ENCODE results near the gene IPCEF1. TPM values are rescaled to one million over a fixed set of nuclear protein-coding genes. Genes with fewer than 3 reads are reported as not detected.
"Not testable (repeated sequence)": the region's sequence is repeated elsewhere in the genome, so short reads cannot be mapped to it uniquely, and the experiment has no call there.

Gene IPCEF1
- polyA plus RNA-seq, 4 donors, result 5.5 to 8.4 (median 7.0) TPM

DNA sequence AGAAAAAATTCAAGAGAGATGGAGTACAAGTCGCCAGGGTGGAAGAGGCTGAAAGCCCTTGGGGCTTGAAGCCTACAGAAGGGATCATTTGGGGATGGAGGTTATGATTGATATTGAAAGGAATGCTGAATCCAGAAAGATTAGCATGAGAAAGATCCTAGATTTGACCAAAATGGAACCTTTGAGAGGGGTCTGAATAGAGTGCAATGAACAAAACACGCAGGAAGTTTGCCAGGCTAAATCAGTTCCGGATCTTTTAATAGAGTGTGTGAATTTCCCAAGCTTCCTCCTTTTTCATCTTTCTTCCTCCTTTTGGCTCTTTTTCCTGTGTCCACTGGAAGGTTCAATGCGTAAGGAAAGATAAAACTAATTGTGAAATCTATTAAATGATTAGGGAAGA, 15.3 kb downstream of the IPCEF1 start:
- no peak for DNase-seq (ENCODE audit: low read depth in 4 of 4, low spot score in 2 of 4)

DNA sequence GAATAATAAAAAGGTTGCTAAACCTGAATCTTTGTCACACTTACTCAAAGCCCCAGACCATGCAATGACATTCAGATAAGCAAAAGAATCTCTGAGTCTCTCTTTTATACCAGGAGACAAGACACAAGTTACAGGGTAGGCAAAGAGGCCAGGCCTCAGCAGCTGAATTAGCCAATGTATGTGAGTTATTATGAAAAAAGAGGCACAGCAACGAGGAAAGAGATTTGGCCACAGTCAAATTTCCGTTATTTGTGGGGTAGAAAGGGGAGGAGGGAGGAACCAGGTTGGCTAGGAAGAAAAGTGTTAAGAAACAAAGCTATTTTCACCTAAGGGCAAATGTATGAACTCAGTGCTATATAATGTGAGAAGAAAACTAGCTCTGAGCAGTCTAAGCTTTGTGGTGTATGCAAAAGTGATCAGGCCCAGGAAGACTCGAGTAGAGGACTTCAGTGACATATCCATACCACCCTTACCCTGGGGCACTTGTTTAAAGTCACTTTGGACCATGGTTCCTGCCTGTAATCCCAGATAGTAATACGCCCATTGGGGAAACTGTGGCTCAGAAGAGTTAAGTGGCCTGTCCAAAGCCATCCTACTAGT, 19.1 kb downstream of the IPCEF1 start:
- no peak for DNase-seq (ENCODE audit: low read depth in 4 of 4, low spot score in 2 of 4)

DNA sequence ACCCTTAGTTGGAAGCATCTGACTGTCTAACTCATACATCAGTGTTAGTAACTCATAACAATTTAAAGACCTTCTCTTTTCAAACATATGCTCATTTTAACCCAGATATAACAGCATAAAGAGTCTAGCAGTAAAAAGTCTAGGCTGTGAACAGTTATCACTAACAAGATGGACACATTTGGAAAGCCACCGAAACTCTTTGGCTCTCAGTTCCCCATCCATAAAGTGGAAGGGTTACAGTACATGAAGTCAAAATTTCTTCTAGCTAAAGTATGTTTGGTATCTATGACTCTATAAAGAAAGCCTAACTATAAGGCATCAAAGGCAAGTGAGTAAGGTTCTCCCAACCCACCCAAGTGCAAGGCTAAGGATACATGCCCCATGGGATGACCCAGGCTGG, 22.5 kb downstream of the IPCEF1 start:
- not testable (repeated sequence) for DNase-seq (ENCODE audit: low read depth in 4 of 4, low spot score in 2 of 4)

DNA sequence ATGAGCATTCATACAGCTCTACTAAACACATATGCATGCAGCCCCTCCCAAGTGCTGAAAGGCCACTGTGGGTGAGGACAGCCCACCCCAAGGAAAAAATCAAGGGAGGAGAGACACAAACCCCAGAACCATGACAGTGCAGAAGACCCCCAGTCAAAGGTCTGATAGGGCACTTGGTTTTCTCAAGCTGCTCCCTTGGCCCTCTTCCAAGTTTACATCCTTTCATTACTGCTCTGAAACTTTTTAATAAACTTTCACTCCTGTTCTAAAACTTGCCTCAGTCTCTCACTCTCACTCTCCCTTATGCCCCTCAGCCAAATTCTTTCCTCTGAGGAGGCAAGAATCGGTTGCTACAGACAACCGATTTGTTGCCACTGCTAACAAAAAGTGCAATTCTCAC, 24.9 kb downstream of the IPCEF1 start:
- DNase-seq (ENCODE audit: low read depth in 4 of 4, low spot score in 2 of 4), result no peak

DNA sequence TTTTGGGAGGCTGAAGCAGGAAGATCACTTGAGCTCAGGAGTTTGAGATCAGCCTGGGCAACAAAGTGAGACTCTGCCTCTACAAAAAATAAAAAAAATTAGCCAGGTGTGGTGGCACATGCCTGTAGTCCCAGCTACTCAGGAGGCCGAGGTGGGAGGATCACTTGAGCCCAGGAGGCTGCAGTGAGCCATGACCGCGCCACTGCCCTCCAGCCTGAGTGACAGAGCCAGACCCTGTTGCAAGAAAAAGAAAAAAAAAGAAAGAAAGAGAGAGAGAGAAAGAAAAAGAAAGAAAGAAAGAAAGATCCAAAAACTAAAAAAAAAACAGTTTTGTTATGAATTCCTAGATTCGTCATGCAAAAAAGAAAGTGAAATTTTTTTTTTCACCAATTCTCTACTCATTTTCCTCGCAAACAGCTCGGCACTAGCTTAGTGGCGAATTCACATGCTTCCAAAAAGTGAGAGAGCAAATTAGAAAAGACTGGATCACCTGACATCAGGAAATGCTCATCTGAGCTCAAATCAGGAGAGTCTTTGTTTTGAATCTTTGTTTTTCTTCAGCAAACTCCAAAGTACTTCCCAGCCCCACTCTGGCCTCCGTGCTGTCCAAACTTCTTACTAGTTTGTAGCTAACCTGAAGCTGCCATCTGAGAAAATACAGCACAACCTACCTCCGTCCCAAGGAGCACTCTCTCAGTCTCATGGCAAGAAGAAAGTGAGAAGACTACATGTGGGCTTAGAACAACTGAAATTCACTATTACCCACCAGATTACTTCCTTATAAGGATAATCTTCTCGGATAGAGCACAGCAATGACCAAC, 27.0 kb downstream of the IPCEF1 start:
- no peak for DNase-seq (ENCODE audit: low read depth in 4 of 4, low spot score in 2 of 4)

DNA sequence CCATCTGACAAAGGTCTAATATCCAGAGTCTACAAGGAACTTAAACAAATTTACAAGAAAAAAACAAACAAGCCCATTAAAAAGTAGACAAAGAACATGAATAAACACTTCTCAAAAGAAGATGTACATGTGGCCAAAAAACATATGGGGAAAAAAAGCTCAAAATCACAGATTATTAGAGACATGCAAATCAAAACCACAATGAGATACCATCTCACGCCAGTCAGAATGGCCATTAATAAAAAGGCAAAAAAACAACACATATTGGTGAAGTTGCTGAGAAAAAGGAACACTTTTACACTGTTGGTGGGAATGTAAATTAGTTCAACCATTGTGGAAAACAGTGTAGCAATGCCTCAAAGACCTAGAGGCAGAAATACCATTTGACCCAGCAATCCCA, 29.3 kb downstream of the IPCEF1 start:
- DNase-seq (ENCODE audit: low read depth in 4 of 4, low spot score in 2 of 4), result not testable (repeated sequence)

DNA sequence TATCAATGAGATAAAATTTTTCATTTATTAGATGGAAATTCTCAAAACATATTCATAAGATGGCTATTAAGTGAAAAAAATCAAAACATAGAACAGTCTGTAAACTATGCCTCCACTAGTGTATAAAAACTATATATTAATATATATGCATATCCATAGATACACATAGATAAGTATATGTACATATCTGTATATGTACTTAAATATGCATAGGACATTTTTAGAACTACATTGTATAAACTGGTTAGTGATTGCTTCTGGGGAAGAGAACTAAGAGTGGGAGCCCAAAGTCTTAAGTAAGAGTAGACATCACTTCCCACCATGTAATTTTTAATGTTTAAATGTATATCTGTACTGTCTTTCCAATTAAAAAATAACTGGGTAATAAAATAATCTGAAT, 31.5 kb downstream of the IPCEF1 start:
- DNase-seq (ENCODE audit: low read depth in 4 of 4, low spot score in 2 of 4), result no peak

DNA sequence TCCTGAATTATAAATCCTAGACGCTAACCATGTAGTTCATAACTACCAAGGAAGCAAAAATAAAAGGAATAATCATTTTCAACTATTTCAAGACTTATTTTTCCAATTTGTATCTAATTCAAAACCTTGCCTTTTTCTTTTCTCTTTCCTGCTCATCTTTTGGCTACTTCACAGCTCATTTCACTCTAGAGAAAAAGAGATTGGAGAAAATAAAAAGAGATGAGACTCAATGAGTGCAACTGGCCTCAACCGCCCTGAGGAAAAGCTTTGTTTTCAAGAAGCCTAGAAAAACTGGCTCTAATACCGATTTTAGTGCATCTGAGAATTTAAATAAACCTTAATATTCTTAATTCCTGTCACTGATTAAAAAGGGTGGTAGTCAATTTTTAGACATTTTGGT, 36.4 kb downstream of the IPCEF1 start:
- DNase-seq (ENCODE audit: low read depth in 4 of 4, low spot score in 2 of 4), result no peak

DNA sequence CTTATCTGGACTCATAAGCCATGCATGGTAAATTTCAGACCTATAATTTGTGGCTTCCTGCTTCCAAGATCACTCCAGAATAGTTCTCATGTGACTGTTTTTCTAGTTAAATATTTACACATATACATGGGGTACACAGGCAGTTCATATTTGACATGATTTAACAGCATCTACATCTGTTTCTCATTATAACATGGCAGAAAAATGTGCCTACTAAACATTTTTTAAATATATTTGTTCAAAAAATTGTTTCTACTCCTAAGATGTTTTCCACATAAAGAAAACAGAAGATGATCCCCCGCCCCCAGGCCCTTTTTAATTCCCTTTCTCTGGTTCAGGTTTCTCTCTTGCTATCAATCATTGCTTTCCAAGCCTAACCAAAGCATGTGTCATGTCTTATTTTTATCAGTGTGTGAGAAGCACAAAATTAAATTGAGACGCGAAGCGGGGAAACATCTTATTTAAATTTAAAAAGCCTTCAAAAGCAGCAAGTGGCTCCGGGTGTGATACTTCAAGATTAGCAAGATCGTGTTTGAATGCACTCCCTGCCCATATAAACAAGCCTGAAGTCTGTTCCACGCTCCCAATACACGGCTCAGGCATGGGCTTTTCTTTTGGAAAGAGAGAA, 37.3 kb downstream of the IPCEF1 start:
- peak; percentile 60 to 83 (median 76) for DNase-seq (ENCODE audit: low read depth in 4 of 4, low spot score in 2 of 4)

DNA sequence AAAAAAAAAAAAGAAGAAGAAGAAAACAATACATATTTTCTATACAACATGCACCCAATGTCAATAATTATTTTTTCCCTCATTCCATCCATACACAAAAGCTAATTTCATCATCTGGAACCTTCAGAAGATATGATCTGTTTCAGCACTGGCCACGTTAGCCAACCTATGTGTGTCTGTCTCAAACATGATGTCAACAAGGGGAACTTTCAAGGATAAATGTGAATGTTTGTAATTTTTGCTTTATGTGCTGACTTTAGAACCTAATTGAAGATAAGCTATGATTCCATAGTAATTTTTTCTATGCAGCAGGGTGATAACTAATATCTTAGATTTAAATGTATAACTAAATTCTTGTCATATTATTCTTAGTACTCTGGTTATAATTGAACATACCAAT, 37.9 kb downstream of the IPCEF1 start:
- no peak for DNase-seq (ENCODE audit: low read depth in 4 of 4, low spot score in 2 of 4)

DNA sequence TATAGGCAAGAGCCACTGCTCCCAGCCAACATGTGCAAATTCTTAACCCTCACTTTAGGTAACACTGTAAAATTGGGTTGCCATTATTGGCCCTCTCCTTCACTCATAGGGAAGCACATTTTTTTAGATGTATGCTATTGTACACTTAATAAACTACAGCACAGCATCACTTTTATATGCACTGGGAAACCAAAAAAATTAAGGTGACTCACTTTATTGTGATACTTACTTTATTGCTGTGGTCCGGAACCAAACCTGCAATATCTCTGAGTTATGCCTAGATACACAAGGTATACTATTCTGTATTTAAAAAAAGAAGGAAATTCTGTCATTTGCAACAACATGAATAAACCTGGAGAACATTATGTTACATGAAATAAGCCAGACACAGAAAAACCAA, 40.5 kb downstream of the IPCEF1 start:
- no peak for DNase-seq (ENCODE audit: low read depth in 4 of 4, low spot score in 2 of 4)

DNA sequence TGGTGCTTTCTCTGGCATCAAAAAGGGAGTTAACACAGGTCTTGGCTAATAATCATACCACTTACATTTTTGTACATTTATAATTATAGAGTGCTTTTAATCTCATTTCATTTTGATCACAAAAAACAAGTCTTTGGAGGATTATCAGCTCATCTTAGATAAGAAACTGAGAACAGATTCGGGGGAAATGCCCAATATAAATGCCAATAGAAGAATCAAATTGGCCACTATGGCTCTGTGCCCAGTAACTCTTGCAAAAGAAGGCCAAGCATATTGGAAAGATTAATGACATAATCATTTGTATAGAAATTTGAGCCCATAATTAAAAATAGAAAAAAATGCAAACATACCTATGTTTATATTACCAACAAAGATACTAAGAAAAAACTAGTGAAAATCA, 42.5 kb downstream of the IPCEF1 start:
- DNase-seq (ENCODE audit: low read depth in 4 of 4, low spot score in 2 of 4), result no peak

DNA sequence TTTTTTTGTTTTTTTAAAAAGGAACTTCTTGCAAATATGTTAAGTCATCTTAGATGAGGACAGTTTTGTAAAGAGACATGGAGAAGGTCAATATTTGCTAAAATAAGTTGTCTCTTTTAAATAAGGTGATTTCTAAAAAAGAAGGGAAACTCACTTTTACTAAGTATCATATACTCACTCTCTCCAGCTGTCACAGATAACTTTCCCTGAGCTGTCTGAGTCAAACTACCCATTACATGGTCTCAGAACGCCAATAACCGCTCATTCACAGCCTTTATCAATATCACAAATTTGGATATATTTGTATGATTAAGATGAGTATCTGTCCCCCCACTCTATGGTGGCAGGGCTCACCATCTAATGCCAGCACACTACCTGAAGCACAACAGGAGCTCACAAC, 47.6 kb downstream of the IPCEF1 start:
- DNase-seq (ENCODE audit: low read depth in 4 of 4, low spot score in 2 of 4), result no peak

DNA sequence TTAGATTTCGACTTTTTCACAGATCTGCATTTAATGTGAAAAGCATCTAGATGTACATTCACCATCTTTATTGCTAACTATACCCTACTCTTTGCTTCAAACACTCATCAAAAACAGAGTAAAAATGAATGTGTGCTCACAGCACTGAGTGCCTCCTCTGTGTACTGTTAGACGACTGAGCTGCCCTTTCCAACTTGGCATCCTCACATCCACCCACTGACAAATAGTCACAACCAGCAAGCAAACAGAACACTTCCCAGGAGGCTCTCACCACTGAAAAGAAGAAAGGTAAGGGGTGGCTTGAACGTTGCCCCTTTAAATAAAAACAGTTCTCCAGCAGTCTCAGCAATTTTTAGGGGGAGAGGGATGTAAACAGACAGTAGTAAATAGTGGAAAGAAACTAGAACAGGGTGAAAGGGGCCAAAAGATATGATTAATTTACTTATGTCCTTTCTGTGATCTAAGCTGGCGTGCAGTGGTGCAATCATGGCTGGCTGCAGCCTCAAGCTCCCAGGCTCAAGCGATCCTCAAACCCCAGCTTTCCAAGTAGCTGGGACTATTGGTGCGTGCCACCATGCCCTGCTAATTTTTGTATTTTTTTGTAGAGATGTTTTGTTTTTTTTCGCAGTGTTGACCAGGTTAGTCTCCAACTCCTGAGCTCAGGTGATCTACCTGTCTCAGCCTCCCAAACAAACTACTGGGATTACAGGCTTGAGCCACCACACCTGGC, 48.7 kb downstream of the IPCEF1 start:
- no peak for DNase-seq (ENCODE audit: low read depth in 4 of 4, low spot score in 2 of 4)

DNA sequence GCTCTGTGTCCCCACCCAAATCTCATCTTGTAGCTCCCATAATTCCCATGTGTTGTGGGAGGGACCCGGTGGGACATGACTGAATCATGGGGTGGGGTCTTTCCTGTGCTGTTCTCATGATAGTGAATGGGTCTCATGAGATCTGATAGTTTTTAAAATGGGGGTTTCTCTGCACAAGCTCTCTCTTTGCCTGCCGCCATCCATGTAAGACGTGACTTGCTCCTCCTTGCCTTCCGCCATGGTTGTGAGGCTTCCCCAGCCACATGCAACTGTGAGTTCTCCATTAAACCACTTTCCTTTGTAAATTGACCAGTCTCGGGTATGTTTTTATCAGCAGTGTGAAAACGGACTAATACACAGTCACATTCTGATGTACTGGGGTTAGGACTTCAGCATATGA, 49.5 kb downstream of the IPCEF1 start:
- not testable (repeated sequence) for DNase-seq (ENCODE audit: low read depth in 4 of 4, low spot score in 2 of 4)

DNA sequence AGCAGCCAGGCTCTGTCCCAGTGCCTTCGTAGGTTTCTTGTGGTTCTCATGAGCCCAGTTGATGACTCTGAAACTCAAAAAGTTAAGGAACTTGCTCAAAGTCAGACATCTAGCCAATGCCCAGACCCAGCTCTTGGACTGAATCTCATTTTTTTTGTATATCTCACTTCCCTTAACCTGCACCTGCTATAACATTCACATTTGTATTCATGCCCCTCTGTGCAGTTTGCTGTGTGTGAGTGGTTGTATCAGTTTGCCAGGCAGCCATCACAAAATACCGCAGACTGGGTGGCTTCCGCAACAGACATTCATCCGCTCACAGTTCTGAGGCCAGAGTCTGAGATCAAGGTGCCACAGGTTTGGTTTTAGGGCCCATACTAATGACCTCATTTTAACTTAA, 49.9 kb downstream of the IPCEF1 start:
- no peak for DNase-seq (ENCODE audit: low read depth in 4 of 4, low spot score in 2 of 4)

DNA sequence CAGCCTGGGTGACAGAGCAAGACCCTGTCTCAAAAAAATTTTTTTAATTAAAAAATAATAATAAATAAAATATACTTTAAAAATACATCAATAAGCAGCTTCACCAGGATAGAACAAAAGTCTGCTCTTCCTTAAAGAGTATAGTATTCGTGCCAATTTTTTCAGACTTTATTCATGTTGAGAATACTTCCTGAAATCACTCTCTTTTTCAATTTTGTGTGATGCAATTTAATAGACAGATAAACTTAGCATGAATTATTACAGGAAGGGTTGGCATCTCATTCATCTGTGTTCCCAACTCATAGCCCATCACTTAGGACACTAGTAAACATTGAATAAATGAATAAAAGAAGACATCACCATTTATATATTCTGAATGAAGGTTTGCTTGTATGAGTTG, 52.4 kb downstream of the IPCEF1 start:
- DNase-seq (ENCODE audit: low read depth in 4 of 4, low spot score in 2 of 4), result no peak

DNA sequence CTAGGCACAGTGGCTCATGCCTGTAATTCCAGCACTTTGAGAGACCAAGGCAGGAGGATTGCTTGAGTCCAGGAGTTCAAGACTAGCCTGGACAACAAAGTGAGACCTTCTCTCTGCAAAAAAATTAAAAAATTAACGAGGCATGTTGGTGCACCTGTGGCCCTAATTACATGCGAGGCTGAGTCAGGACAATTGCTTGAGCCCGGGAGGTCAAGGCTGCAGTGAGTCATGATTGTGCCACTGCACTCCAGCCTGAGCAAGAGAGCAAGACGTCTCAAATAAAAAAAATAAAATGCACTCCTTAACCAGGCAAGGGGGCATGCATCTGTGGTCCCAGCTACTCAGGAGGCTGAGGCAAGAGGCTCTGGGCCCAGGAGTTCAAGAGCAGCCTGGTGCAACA, 53.0 kb downstream of the IPCEF1 start:
- DNase-seq (ENCODE audit: low read depth in 4 of 4, low spot score in 2 of 4), result not testable (repeated sequence)

DNA sequence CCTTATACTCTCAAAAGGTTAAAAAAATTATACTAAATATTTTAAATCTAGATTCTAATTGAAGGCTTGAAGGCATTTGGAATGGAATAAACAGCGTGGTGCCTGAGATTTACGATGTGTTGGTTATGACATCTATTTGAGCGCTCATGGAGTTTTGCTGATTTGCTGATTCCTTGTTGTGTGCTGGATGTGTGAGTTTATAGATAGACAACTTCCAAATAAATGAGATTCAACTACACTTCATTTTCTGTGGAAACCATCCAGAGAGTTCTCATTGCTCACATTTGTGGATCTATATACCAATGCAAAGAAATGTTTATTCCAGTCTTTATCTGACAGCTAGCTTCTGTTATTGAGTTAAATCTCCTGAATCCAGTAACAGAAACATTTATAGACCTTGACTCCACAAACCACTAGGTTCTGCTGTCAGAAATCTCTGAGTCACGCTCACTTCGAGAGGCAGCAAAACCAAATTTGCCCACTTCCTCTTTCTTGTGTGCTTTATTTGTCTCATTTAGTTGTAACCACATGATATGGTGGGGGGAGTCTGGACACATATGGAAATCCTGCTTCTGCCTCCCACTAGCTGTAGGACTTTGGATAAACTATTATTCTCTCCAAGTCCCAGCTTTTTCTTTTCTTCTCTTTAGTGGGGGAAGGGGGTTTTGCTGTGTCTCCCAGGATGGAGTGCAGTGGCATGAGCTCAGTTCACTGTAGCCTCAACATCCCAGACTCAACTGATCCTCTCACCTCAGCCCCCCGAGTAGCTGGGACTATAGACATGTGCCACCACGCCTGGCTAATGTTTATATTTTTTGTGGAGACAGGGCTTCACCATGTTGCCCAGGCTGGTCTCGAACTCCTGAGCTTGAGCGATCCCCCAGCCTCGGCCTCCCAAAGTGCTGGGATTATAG, 54.5 kb downstream of the IPCEF1 start:
- no peak for DNase-seq (ENCODE audit: low read depth in 4 of 4, low spot score in 2 of 4)

DNA sequence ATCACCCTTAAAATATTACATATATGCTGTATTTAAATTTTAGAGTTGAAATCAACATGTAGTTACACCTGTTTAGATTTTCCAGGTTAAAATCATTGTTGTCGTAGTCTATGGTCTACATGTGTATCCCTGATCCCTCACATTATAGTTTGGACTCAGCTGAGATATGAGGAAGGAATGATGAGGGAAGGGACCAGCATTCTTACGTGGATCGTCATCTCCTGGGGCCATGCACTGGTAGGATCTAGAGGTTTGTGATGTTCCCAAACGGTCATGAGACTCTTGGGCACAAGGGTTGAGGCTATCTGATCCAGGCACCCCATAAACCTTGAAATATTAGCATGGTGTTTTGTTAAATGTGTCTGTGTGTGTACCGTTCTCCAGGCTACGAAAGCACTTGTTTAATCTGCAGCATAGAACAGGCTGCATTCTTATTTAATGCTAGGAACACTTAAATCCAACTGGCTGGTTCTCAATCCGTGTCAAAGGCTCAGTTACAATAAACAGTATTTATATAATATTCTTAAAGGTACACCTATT, 55.4 kb downstream of the IPCEF1 start:
- no peak for DNase-seq (ENCODE audit: low read depth in 4 of 4, low spot score in 2 of 4)
